Amniotic stem cell (primary cell): ENCODE results near the gene HEPH.
"Not testable (repeated sequence)": the region's sequence is repeated elsewhere in the genome, so short reads cannot be mapped to it uniquely, and the experiment has no call there.

Experiments used
- DNase-seq: peaks from one replicate; lab custom pipeline; 2025; lab: John Stamatoyannopoulos, UW

The HEPH gene, protein sequence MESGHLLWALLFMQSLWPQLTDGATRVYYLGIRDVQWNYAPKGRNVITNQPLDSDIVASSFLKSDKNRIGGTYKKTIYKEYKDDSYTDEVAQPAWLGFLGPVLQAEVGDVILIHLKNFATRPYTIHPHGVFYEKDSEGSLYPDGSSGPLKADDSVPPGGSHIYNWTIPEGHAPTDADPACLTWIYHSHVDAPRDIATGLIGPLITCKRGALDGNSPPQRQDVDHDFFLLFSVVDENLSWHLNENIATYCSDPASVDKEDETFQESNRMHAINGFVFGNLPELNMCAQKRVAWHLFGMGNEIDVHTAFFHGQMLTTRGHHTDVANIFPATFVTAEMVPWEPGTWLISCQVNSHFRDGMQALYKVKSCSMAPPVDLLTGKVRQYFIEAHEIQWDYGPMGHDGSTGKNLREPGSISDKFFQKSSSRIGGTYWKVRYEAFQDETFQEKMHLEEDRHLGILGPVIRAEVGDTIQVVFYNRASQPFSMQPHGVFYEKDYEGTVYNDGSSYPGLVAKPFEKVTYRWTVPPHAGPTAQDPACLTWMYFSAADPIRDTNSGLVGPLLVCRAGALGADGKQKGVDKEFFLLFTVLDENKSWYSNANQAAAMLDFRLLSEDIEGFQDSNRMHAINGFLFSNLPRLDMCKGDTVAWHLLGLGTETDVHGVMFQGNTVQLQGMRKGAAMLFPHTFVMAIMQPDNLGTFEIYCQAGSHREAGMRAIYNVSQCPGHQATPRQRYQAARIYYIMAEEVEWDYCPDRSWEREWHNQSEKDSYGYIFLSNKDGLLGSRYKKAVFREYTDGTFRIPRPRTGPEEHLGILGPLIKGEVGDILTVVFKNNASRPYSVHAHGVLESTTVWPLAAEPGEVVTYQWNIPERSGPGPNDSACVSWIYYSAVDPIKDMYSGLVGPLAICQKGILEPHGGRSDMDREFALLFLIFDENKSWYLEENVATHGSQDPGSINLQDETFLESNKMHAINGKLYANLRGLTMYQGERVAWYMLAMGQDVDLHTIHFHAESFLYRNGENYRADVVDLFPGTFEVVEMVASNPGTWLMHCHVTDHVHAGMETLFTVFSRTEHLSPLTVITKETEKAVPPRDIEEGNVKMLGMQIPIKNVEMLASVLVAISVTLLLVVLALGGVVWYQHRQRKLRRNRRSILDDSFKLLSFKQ

DNA sequence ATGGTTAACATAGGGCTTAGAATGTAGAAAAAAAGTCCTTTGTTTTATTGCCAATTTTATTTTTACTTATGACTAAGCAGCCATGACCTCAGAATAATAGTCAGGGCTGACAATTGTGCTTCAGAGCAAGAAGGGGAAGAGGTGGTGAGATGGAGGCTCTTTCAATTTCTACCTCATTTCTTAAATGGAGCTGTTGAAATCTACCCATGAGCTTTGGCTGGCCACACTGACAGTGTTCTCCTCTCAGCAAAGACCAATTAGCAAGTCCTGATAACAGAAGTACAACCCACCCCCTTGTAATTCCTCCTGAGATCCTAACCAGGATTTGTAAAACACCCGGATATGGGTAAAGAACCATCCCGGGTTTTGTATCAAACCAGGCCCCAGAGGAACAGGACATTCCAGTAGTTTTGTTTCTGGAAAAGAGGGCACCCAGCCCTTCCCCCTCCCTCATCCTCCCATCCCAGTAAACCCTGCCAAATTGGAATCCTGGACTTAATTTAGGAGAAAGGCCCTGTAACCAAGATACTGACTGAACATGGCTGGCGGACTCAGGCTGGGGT, at the start of gene HEPH:
Gene HEPH (plus strand): TSS at position 399 of the 563 bp plus-strand sequence. CDS start 6,324 bp downstream, outside the sequence.
- DNase-seq: no peak

DNA sequence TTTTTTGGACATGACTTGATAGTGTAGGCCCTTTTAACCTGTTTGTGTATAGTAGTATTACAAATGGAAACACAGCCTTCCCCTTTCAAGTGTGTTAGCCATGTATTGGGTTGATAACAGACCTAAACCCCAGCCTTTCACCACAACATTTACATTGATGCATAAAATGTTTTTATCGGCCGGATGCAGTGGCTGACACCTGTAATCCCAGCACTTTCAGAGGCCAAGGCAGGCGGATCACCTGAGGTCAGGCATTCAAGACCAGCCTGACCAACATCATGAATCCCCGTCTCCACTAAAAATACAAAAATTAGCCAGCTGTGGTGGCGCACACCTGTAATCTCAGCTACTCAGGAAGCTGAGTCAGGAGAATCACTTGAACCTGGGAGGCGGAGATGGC, 45.3 kb upstream of the HEPH start:
- DNase-seq: not testable (repeated sequence)

DNA sequence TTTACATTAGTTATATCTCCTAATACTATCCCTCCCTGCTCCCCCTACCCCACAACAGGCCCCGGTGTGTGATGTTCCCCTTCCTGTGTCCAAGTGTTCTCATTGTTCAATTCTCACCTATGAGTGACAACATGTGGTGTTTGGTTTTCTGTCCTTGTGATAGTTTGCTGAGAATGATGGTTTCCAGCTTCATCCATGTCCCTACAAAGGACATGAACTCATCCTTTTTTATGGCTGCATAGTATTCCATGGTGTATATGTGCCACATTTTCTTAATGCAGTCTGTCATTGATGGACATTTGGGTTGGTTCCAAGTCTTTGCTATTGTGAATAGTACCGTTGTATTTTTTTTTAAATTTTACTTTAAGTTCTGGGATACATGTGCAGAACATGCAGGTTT, 42.7 kb upstream of the HEPH start:
- not testable (repeated sequence) for DNase-seq

DNA sequence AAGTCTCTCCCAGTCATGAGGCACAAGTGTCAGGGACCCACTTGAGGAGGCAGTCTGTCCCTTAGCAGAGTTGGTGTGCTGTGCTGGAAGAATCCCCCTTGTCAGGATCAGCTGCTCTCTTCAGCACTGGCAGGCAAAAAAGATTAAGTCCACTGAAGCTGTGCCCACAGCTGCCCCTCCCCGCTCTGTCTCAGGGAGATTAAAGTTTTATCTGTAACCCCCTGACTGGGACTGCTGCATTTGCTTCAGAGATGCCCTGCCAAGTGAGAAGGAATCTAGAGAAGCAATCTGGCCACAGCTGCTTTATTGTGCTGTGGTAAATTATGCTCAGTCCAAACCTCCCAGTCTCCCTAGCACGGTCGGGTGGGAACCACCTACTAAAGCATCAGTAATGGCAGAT, 37.4 kb upstream of the HEPH start:
- DNase-seq: no peak

DNA sequence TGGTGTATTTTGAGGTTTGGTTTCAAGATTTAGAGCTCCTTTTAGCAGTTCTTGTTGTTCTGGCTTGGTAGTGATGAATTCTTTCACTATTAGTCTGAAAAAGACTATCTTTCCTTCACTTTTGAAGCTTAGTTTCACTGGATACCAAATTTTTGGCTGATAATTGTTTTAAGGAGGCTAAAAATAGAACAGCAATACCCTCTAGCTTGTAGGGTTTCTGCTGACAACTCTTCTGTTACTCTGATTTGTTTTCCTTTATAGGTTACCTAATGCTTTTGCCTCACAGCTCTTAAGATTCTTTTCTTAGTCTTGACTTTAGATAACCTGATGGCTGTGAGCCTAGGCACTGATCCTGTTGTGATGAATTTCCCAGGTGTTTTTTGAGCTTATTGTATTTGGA, 33.6 kb upstream of the HEPH start:
- DNase-seq: no peak

DNA sequence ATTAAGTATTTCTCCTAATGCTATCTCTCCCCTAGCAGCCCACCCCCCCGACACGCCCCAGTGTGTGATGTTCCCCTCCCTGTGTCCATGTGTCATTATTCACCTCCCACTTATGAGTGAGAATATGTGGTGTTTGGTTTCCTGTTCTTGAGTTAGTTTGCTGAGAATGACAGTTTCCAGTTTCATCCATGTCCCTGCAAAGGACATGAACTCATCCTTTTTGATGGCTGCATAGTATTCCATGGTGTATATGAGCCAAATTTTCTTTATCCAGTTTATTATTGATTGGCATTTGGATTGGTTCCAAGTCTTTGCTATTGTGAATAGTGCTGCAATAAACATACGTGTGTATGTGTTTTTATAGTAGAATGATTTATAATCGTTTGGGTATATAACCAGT, 28.8 kb upstream of the HEPH start:
- DNase-seq: not testable (repeated sequence)

DNA sequence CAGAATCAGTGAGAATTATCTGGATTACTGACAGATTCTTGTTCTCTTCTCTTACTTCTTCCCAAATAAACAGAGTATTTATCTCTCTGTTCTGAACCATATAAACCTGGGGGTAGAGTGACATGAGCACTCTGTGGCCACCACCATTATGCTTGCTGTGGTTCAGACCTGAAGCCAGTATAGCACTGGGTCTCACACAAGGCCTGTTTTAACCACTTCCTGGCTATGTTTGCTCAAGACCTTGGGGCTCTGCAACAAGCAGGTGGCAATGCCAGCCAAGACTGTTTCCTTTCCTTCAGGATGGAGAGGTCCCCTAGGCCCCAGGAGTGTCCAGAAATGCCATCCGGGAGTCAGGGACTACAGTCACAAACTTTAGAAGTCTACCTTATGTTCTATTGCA, 21.7 kb upstream of the HEPH start:
- no peak for DNase-seq

DNA sequence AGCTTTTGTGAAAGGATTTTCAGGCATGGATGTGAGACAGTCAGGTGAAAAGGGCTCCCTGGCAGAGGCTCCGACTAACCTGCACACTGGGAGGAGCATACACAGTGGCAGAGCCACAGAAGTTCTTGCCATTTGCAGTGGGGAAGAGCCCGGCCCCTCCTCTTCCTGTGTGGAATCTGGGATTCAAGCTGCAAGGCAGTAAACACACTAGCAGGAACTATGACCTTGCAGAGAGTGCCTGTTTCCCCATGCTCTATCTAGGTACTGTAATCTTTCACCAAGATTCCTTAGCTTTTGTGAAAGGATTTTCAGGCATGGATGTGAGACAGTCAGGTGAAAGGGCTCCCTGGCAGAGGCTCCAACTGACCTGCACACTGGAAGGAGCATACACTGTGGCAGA, 19.8 kb upstream of the HEPH start:
- DNase-seq: no peak

DNA sequence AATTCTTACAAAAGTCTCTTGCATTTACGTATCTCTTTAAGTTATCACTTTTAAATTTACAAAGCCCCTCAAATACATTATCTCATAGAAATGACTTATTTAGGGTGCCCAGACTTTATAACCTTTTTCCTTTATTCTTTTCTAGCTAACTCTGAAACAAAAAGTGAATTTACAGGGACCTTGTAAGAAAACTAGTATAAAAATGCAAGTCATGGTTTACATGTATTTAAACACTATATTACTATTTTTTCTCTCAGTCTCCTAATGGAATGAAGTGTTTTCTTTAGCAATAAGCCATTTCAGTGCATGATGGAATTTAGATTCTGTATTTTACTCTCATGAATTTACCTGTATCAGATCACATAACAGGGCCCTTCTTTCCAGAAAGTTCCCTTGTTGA, 14.5 kb upstream of the HEPH start:
- no peak for DNase-seq

DNA sequence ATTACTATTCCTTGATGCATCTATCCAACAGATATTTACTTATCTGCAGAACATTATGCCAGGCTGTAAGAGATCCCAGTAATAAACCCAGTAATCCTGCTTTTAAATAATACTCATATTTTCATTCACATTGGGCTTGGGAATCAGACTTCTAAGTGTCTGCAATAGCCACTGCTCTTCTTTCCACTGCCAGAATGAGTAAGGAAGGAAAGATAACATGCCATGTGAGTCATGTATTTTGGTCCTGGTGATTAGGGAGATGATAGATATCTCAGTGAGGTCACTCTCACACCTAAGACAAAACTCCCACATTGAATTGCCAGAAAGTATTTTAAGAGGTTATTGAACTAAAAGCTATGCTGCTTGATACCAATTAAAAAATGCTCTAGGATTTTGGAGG, 13.9 kb upstream of the HEPH start:
- no peak for DNase-seq

DNA sequence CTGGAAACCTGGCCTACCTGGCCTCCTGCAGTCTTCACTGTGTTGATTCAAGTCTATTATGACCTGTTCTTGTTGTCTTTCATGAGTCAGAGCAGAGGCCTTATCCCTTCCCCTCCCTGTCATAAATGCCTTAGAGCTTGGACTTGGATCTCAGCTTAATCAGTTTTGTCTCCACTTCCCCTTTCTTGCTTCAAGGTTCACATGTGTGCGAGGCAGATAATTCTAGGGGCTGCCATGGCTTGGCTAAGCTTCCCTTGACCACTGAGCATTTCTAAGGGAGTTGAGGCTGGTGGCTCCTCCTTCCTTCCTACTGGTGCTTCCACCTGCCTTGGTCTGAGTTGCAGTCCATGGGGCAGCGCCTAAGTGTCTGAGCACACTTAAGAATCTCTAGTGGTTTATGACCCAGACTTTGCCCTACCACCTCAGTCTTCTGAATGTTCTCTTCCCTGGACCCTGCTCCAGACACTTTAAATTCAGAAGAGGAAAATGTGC, 1.7 kb upstream of the HEPH start:
- DNase-seq: no peak

DNA sequence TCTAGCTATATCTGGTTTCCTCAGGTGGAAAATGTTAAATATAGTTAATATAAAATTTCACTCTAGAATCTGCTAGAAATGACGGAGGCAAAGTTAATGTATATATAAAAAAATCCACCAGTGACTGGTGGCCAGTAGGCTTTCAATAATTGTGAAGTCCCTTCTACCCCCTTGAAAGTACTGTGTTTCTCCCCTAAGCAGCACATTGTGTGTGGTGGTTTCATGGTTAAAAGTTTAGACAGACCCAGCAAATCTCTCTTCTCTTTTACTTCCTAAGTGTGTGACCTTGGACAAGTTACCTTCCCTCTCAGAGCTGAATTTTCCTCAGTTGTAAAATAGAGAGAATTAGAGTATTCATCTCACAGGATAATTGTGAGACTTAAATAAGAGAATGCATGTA, 600 bp upstream of the HEPH start:
- no peak for DNase-seq

DNA sequence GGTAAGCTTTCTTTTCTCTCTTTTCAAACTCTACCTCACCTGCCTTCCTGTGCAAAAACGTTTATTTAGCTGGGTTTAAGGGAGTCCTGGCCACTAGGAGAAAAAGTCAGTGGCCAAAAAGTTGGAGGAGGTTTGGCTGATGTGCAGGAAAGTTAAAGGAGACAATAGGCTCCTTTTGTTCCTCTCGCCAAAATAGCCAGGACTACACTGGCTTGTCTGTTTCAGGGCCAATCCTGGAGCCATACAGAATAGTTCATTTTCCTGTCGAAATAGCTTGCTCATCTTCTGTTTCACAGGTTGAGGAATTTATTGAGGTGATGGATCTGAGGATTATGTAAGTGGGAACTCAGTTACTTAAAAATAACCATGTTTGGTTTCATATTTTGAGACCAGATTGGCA, 423 bp downstream of the HEPH start:
- no peak for DNase-seq

DNA sequence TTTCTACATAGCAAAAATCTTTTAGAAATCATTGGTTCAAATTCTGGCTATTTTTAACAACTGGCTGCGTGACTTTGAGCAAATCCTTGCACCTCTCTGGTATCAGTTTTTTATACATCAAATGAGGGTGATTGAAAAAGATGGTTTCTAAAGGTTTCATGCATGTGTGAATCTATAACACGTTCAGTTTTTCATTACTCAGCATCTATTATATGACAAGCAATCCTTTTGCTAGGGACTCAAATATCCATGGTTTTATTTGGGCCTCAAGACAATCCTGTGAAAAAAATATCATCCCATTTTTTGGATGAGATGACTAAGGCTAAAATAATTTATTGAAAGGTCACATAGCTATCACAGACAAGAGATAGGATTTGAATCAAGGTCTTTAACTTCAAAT, 884 bp downstream of the HEPH start:
- no peak for DNase-seq

DNA sequence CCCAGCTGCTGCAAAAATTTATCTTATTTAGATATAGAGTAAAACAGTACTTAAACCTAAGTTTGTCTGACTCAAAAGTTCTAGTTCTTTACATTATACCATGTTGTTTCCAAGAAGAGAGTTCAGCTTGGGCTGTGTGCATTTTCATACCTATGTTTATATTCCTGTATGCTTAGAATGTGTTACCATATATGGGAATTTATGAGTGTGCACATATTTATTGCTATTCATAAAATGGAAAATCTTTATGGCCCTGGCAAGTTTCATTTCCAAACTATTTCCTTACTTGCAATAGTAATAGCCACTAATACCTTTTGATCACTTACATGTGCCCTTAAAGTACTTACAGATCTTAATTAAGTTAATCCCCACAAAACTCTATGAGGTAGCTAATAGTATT, 2.6 kb downstream of the HEPH start:
- no peak for DNase-seq

DNA sequence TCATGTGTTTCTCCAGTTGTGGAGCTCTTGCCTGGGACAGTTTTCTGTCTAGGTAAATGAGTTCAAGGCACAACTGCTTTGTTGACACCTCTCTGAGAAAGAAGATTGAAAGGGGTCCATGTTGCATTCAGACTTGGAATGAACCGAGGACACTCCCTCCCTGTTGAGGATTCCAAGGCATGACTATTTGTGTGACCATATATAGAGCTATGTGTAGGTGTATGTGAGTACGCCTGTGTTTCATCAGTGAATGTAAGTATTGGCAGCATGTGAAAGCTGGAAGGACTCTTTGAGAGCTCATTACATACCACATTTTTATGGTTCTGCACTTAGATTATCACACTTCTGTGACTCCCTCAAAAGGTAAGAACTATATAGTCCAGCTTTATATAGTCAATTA, 3.4 kb downstream of the HEPH start:
- DNase-seq: no peak

DNA sequence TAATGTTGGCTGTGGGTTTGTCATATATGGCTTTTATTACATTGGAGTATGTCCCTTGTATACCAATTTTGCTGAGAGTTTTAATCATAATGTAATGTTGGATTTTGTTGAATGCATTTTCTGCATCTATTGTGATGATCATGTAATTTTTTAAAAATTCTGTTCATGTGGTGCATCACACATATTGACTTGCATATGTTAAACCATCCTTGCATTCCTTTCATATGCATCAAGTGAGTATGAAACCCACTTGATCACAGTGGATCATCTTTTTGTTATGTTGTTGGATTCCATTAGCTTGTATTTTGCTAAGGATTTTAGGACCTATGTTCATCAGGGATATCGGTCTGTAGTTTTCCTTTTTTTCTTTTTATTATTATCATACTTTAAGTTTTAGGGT, 12.1 kb downstream of the HEPH start:
- no peak for DNase-seq

DNA sequence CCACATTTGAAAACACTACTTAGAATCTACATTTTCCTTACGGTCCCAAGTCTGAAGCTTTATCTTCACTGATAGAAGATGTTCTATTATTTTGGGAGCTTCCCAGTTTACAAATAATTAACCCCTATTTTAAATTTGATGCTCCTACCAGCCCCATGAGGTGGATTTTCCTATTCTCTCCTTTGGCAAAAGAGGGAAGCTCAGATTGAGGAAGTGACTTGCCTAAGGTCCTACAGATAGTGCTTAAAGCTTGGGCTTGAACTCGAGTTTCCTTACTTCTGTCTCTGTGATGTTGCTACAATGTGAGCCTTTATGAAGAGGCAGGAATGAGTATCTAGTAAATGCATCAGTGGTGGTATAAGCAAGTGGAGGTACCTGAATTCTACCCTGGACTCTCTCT, 27.5 kb downstream of the HEPH start:
- no peak for DNase-seq

DNA sequence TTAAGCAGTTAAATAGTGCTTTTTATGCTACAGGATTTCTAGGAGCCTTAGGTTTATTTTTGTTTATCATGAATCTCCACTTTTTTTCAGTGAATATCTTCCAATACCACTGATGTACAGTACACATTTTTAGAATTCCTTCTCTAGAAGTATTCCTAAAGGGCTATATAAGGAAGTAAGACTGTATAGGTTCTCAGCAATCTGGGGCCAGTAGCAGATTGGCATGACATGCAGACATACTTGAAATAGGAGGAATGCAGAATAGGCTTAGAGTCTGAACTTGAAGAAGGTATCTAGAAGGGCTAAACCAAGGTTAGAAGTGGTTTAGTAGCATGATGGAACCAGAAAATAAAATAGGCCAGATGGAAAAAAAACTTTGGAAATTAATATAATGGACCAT, 29.8 kb downstream of the HEPH start:
- no peak for DNase-seq

DNA sequence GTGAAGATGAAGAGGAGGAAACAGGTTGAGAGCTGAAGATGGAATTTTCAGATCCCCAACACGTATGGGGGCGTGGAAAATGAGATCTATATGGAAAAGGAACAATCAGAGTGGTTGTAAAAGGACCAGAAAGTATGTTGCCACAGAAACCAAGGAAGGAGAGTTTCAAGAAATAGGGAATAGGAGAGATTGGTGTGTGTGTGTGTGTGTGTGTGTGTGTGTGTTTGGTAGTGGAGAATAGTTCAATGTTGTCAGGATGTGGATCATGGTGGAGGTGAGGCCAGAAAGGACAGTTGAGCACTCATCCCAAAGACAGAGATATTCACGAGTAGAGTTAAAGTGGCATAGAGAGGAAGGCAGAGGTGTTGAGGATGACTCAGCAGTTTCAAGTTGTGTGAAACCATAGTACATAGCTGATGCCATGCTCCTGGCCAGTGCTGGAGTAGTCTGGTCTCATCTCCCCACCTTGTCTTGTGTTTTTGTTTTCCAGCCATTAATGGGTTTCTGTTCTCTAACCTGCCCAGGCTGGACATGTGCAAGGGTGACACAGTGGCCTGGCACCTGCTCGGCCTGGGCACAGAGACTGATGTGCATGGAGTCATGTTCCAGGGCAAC, 36.1 kb downstream of the HEPH start:
- DNase-seq: no peak

DNA sequence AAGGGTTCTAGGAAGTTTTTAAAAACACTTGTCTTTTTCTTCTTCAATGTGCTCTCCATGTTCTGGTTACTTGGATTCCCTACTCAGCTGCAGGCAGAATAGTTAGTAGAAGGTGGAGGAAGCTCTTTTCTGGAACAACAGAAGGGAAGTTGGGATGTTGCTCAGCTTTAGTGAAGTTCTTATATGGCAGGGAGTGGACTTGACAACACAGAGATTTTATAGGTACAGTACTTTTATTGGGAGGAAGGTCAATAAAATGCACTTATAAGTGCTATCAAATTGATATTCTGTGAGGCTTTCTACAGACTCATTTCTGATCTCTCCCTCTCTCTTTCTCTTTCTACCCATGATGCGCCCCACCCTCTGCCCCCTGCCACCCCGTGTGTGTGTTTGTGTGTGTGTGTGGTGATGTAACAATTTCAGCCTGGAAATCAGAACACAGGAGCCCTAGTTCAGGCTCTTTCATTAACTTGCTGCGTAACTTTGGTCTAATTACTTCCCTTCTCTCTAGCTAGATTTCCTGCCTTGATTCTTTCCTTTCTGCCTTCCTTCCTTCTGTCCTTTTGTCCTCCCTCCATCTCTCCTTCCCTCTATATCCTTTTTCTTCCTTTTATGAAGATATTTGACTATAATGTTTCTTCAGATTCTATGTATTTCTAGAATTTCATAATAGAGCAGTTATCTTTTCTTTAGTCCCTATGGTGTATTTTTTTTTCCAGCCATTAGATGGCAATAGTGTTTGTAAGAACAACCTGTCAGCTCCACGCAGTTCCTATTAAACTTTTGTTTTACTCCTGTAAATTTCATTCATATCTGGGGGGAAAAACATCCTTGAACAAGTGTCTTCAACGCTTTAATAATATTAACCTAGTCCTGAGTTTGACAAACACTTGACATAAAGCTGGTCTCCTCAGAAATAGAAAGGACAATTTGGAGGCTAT, 37.1 kb downstream of the HEPH start:
- peak; percentile 0 for DNase-seq
